Measurements from ENCODE around the gene NSUN6.
"Not testable (repeated sequence)": the region's sequence is repeated elsewhere in the genome, so short reads cannot be mapped to it uniquely, and the experiment has no call there.

NSUN6 gene

GRCh38 chr10:18599392-18599791 is 52.0 kb downstream of the NSUN6 start:
- H3K4me1 Mint-ChIP-seq, result no peaks in the 10 kb centered on the region
- H3K27me3 Mint-ChIP-seq, result no peaks in the 10 kb centered on the region
- no peak overlapping the region for H3K4me3 Mint-ChIP-seq

GRCh38 chr10:18594574-18595156 is 56.7 kb downstream of the NSUN6 start:
- ATAC-seq (no peak), DNase-seq (no peak)
- Mint-ChIP-seq H3K4me1 (no peaks in the 10 kb centered on the region), H3K27me3 (no peaks in the 10 kb centered on the region), H3K27ac (no peak overlapping the region), H3K4me3 (no peak overlapping the region), H3K9me3 (peaks cover 0 to 24% of the 10 kb centered on the region in 2 donors)

More at GRCh38 chr10:18599392-18599791, 52.0 kb downstream of the NSUN6 start:
- DNase-seq, result no peak
- Mint-ChIP-seq H3K27ac (no peak overlapping the region), H3K9me3 (no peaks in the 10 kb centered on the region)
- ATAC-seq, result no peak

GRCh38 chr10:18591141-18591540 is 60.2 kb downstream of the NSUN6 start:
- not testable (repeated sequence) for DNase-seq, H3K27ac Mint-ChIP-seq, H3K4me3 Mint-ChIP-seq, H3K4me1 Mint-ChIP-seq, ATAC-seq, H3K27me3 Mint-ChIP-seq
- peaks cover 0 to 33% of the 10 kb centered on the region in 2 donors for H3K9me3 Mint-ChIP-seq

- H3K9me3 Mint-ChIP-seq, result peaks cover 0 to 29% of the 10 kb centered on the region in 2 donors
- not testable (repeated sequence) for DNase-seq, ATAC-seq, H3K27me3 Mint-ChIP-seq, H3K27ac Mint-ChIP-seq, H3K4me3 Mint-ChIP-seq
- H3K4me1 Mint-ChIP-seq, result peaks cover 23% of the 10 kb centered on the region
Measured at GRCh38 chr10:18586637-18587036, 64.8 kb downstream of the NSUN6 start.

- ATAC-seq (no peak), DNase-seq (no peak)
- H3K9me3 Mint-ChIP-seq, result peaks cover 3 to 10% of the 10 kb centered on the region in 2 donors
- no peak overlapping the region for H3K4me3 Mint-ChIP-seq
- no peaks in the 10 kb centered on the region for H3K27me3 Mint-ChIP-seq
- peaks cover 24% of the 10 kb centered on the region for H3K4me1 Mint-ChIP-seq
- no peak overlapping the region for H3K27ac Mint-ChIP-seq
Measured at GRCh38 chr10:18583575-18584270, 67.7 kb downstream of the NSUN6 start.

- Mint-ChIP-seq H3K27ac (peak overlapping the region in 1 of 2 donors; percentile 77), H3K27me3 (no peaks in the 10 kb centered on the region), H3K4me3 (no peak overlapping the region), H3K9me3 (peaks cover 8 to 16% of the 10 kb centered on the region in 2 donors), H3K4me1 (peaks cover 24% of the 10 kb centered on the region)
- DNase-seq (no peak), ATAC-seq (no peak)
Measured at GRCh38 chr10:18582803-18583202, 68.6 kb downstream of the NSUN6 start.

- no peaks in the 10 kb centered on the region for H3K27me3 Mint-ChIP-seq
- no peak overlapping the region for H3K4me3 Mint-ChIP-seq
- H3K27ac Mint-ChIP-seq, result no peak overlapping the region
- ATAC-seq (no peak), DNase-seq (no peak)
- H3K9me3 Mint-ChIP-seq, result peaks cover 18 to 21% of the 10 kb centered on the region in 2 donors
- peaks cover 14% of the 10 kb centered on the region for H3K4me1 Mint-ChIP-seq
Measured at GRCh38 chr10:18577823-18578685, 73.3 kb downstream of the NSUN6 start.

- no peaks in the 10 kb centered on the region for H3K27me3 Mint-ChIP-seq
- no peak overlapping the region for H3K27ac Mint-ChIP-seq
- ATAC-seq (no peak), DNase-seq (no peak)
- peaks cover 18 to 21% of the 10 kb centered on the region in 2 donors for H3K9me3 Mint-ChIP-seq
- no peak overlapping the region for H3K4me3 Mint-ChIP-seq
- H3K4me1 Mint-ChIP-seq, result peaks cover under 1% of the 10 kb centered on the region
Measured at GRCh38 chr10:18576586-18576985, 74.8 kb downstream of the NSUN6 start.

- Mint-ChIP-seq H3K27ac (no peak overlapping the region), H3K9me3 (peaks cover 7 to 10% of the 10 kb centered on the region in 2 donors), H3K4me3 (no peak overlapping the region), H3K4me1 (no peaks in the 10 kb centered on the region), H3K27me3 (no peaks in the 10 kb centered on the region)
- DNase-seq (no peak), ATAC-seq (no peak)
Measured at GRCh38 chr10:18572959-18573561, 78.3 kb downstream of the NSUN6 start.

- no peak for DNase-seq
- H3K27ac Mint-ChIP-seq, result no peak overlapping the region
- H3K9me3 Mint-ChIP-seq, result peaks cover 0 to 3% of the 10 kb centered on the region in 2 donors
- H3K4me1 Mint-ChIP-seq, result no peaks in the 10 kb centered on the region
- H3K4me3 Mint-ChIP-seq, result no peak overlapping the region
- ATAC-seq, result no peak
- H3K27me3 Mint-ChIP-seq, result no peaks in the 10 kb centered on the region
Measured at GRCh38 chr10:18571780-18572179, 79.6 kb downstream of the NSUN6 start.

GRCh38 chr10:18571076-18571475 is 80.3 kb downstream of the NSUN6 start:
- Mint-ChIP-seq H3K4me3 (no peak overlapping the region), H3K27me3 (no peaks in the 10 kb centered on the region), H3K9me3 (no peaks in the 10 kb centered on the region), H3K27ac (no peak overlapping the region), H3K4me1 (no peaks in the 10 kb centered on the region)
- DNase-seq, result no peak
- no peak for ATAC-seq

GRCh38 chr10:18570386-18570785 is 81.0 kb downstream of the NSUN6 start:
- ATAC-seq, result not testable (repeated sequence)

GRCh38 chr10:18567343-18567856 is 84.0 kb downstream of the NSUN6 start:
- no peaks in the 10 kb centered on the region for H3K27me3 Mint-ChIP-seq
- no peak overlapping the region for H3K4me3 Mint-ChIP-seq
- no peak for DNase-seq
- H3K9me3 Mint-ChIP-seq, result no peaks in the 10 kb centered on the region
- no peak overlapping the region for H3K27ac Mint-ChIP-seq
- no peak for ATAC-seq
- no peaks in the 10 kb centered on the region for H3K4me1 Mint-ChIP-seq

More at GRCh38 chr10:18570386-18570785, 81.0 kb downstream of the NSUN6 start:
- not testable (repeated sequence) for H3K27me3 Mint-ChIP-seq, H3K4me3 Mint-ChIP-seq, H3K27ac Mint-ChIP-seq, H3K4me1 Mint-ChIP-seq, H3K9me3 Mint-ChIP-seq, DNase-seq

- Mint-ChIP-seq H3K27ac (no peak overlapping the region), H3K4me1 (no peaks in the 10 kb centered on the region), H3K4me3 (no peak overlapping the region), H3K9me3 (no peaks in the 10 kb centered on the region), H3K27me3 (no peaks in the 10 kb centered on the region)
- ATAC-seq, result no peak
- DNase-seq, result no peak
Measured at GRCh38 chr10:18566177-18566576, 85.2 kb downstream of the NSUN6 start.

GRCh38 chr10:18565006-18565405 is 86.4 kb downstream of the NSUN6 start:
- no peak overlapping the region for H3K4me3 Mint-ChIP-seq

More at GRCh38 chr10:18565006-18565405, 86.4 kb downstream of the NSUN6 start:
- ATAC-seq (no peak), DNase-seq (no peak)
- no peak overlapping the region for H3K27ac Mint-ChIP-seq
- no peaks in the 10 kb centered on the region for H3K4me1 Mint-ChIP-seq
- no peaks in the 10 kb centered on the region for H3K9me3 Mint-ChIP-seq
- H3K27me3 Mint-ChIP-seq, result no peaks in the 10 kb centered on the region

All from stimulated activated naive CD8-positive, alpha-beta T cell treated with anti-CD3 and anti-CD28 coated beads, Interleukin-15, amount 100 ng/mL, for 72 hours (primary cell).